ENCODE results near the gene ROPN1.

ROPN1 gene

DNA sequence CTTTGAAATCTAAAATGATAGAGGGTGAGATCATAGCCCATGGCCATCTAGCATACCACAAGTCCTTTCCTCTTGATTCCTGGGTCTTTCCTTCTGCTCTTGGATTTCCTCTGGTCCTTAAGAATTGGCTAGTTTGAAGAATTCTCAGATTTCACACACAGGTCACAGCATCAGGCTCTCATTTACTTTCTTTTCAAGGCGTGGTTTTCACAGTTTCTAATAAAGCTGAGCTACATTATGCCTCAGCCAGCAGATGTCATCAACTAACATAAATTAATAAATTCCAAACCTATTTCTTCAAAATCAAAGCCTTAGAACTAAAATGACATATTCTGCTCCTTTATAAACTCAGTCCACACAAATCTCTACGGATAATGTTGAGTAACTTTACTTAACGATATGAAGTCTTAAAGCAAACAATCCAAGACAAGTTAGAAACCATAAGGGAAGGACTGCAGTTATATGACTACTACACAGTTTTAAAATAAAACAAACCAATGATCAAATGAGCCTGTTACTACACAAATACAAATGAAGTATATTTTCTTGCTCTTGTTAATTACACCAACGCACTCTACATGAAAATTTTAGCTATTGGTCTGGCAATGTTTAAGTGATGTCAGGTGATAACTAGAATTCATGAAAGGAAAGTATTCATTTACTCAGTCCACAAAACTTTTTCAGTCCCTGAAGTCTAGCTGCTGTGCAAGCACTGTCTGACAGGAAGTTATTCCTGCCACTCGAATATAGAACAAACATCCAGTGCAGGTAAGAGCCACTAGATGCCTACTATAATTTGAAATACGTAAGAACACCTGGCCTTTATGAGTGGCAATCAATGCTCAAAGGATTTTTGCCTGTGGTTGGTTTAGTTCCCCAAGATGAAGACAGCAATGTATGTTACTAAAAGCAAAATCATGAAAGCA lies 40.1 kb downstream of the ROPN1 start:
- FAIRE-seq (no peak), DNase-seq (ENCODE audit: insufficient read length, low spot score) (no peak)

- FAIRE-seq (no peak), DNase-seq (ENCODE audit: insufficient read length, low spot score) (no peak)
Observed at GRCh38 chr3:123949641-123950040, 42.3 kb downstream of the ROPN1 start.

GRCh38 chr3:123948449-123948848 lies 43.5 kb downstream of the ROPN1 start:
- no peak for FAIRE-seq

DNA sequence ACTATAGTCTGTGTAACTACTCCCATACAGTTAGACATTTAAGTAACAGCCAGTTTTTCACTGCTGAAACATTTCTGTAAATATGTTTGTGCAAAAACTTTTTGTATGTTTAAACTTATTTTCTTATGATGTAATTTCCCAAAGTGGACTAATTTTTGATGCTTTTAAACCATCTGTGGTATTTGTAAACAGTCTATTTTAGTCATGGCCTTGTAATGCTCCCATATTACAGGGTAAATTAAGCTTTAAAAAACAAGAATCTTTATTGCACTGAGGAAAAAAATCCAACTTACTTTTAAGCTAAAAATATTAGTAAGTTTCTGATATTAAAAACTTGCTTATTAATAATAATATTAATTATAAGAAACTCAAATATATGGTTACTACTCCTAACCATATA lies 44.4 kb downstream of the ROPN1 start:
- DNase-seq (ENCODE audit: insufficient read length, low spot score) (no peak), FAIRE-seq (no peak)

More at GRCh38 chr3:123948449-123948848, 43.5 kb downstream of the ROPN1 start:
- DNase-seq (ENCODE audit: insufficient read length, low spot score) = no peak

- FAIRE-seq (no peak), DNase-seq (ENCODE audit: insufficient read length, low spot score) (no peak)
Observed at GRCh38 chr3:123941542-123941941, 50.4 kb downstream of the ROPN1 start.

GRCh38 chr3:123941121-123941520 lies 50.8 kb downstream of the ROPN1 start:
- FAIRE-seq = no peak

GRCh38 chr3:123939706-123940105 lies 52.2 kb downstream of the ROPN1 start:
- DNase-seq (ENCODE audit: insufficient read length, low spot score) (no peak), FAIRE-seq (no peak)

More at GRCh38 chr3:123941121-123941520, 50.8 kb downstream of the ROPN1 start:
- DNase-seq (ENCODE audit: insufficient read length, low spot score) = no peak

GRCh38 chr3:123936400-123936799 lies 55.5 kb downstream of the ROPN1 start:
- no peak for FAIRE-seq

DNA sequence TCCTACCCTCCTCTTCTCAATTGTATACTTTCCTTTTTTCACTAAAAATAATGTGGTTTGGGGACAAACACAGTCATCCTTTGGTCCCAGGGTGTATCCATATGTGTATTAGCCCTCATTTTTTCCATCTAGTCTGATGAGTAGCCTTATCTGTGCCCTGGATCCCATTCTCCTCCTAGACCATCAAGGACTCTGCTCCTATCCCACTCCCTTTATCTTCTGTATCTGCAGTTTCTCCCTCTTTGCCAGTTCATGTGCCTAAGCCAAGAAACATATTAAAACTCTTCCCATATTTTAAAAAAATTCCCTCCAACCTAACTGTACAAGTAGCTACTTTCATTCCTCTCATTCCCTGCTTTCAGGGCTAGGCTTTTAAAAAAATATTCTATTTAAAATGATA lies 56.1 kb downstream of the ROPN1 start:
- no peak for DNase-seq (ENCODE audit: insufficient read length, low spot score)
- FAIRE-seq = no peak

More at GRCh38 chr3:123936400-123936799, 55.5 kb downstream of the ROPN1 start:
- no peak for DNase-seq (ENCODE audit: insufficient read length, low spot score)

GRCh38 chr3:123934250-123934649 lies 57.7 kb downstream of the ROPN1 start:
- FAIRE-seq = no peak
- no peak for DNase-seq (ENCODE audit: insufficient read length, low spot score)

- DNase-seq (ENCODE audit: insufficient read length, low spot score) = no peak
Observed at GRCh38 chr3:123930445-123930844, 61.5 kb downstream of the ROPN1 start.

DNA sequence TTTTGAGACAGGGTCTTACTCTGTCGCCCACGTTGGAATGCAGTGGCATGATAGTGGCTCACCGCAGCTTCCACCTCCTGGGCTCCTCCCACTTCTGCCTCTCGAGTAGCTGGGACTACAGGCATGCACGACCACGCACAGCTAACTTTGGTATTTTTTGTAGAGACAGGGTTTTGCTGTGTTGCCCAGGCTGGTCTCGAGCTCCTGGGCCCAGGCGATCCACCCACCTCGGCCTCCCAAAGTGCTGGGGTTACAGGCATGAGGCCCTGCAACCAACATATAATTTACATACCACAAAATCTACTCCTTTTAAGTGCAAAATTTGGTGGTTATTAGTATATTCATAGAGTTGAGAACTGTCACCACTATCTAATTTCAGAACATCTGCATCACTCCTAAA lies 62.6 kb downstream of the ROPN1 start:
- FAIRE-seq = no peak
- DNase-seq (ENCODE audit: insufficient read length, low spot score) = no peak

More at GRCh38 chr3:123930445-123930844, 61.5 kb downstream of the ROPN1 start:
- FAIRE-seq = no peak

DNA sequence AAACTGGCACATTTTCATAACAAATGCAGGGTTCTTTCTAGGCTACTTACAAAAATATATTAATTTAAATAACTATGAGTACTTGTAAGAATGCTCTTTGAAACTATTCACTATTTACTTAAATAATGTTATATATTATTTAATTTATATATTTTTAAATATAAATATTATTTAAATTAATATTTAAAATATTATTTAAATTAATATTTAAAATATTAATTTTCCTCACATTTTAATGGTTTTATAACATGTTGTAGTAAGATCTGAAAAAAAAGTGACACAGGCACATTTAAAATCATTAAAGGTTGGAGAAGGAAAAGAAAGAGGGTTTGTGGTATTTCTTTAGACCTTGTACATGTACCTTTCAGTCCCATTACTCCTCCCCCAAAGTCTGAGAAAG lies 65.5 kb downstream of the ROPN1 start:
- FAIRE-seq (no peak), DNase-seq (ENCODE audit: insufficient read length, low spot score) (no peak)

DNA sequence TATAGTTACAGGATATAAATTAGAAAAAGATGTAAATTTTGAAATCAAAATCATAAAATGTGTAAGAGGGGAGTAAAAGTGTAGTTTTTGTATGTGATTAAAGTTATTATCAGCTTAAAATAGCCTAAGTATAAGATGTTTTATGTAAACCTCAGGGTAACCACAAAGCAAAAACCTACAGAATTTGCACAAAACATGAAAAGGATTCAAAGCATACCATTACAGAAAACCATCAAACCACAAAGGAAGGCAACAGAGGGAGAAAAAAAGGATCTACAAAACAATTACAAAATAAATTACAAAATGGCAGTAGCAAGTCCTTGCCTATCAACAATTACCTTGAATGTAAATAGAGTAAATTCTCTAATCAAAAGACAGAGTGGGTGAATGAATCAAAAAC lies 71.1 kb downstream of the ROPN1 start:
- DNase-seq (ENCODE audit: insufficient read length, low spot score) (no peak), FAIRE-seq (no peak)

GRCh38 chr3:123920383-123920782 lies 71.5 kb downstream of the ROPN1 start:
- FAIRE-seq = peak; percentile 14
- no peak for DNase-seq (ENCODE audit: insufficient read length, low spot score)

- FAIRE-seq = no peak
Observed at GRCh38 chr3:123919353-123919752, 72.6 kb downstream of the ROPN1 start.

More at GRCh38 chr3:123919353-123919752, 72.6 kb downstream of the ROPN1 start:
- no peak for DNase-seq (ENCODE audit: insufficient read length, low spot score)
